Breast epithelium (tissue), 4 donors: ENCODE results near the gene PPP2R3B. TPM values are rescaled to one million over a fixed set of nuclear protein-coding genes. Genes with fewer than 3 reads are reported as not detected.

Experiments used
- DNase-seq, 2 donors: peaks; one replicate each; pipeline ENCODE4 v3.0.0-alpha.2; 2019; ENCODE audit warnings: low spot score in 2 of 2
- H3K27ac ChIP-seq, 2 donors: fragments of 200-600 bp; sonication (generic) in 1 of 2; one replicate each; pipeline ENCODE4 v1.5.1; 2016 to 2019; ENCODE audit warnings: mild to moderate bottlenecking in 1 of 2
- H3K27me3 ChIP-seq, 2 donors: fragments of 200-600 bp; sonication (generic) in 1 of 2; one replicate each; pipeline versions ENCODE4 v1.5.1 to v1.6.0; 2017 to 2019; ENCODE audit warnings: control low read depth in 1 of 2, mild to moderate bottlenecking in 1 of 2
- H3K36me3 ChIP-seq: fragments of 200-600 bp; one replicate; pipeline ENCODE4 v1.5.1; 2019
- H3K4me1 ChIP-seq, 2 donors: fragments of 200-600 bp; sonication (generic); one replicate each; pipeline ENCODE4 v1.5.1; 2016 to 2019; ENCODE audit warnings: control low read depth in 1 of 2
- H3K4me3 ChIP-seq, 3 donors: fragments of 200-600 bp; sonication (generic); 1 replicate in 2 of 3; 2 replicates in 1 of 3; pipeline ENCODE4 v1.5.1; 2016 to 2019; ENCODE audit warnings: mild to moderate bottlenecking in 3 of 3, moderate library complexity in 2 of 3
- H3K9me3 ChIP-seq, 2 donors: fragments of 200-600 bp; sonication (generic) in 1 of 2; one replicate each; pipeline ENCODE4 v1.5.1; 2016 to 2019; ENCODE audit warnings: control low read depth in 1 of 2
- CTCF ChIP-seq, 3 donors: fragments of 450-650 bp; IDR thresholded peaks; one replicate each; pipeline ENCODE4 v1.5.1; 2016 to 2017; ENCODE audit warnings: antibody characterized with exemption in 3 of 3, mild to moderate bottlenecking in 3 of 3, moderate library complexity in 3 of 3
- POLR2A ChIP-seq: fragments of 450-650 bp; IDR thresholded peaks from one replicate; pipeline ENCODE4 v1.6.1; 2016; ENCODE audit warnings: antibody characterized with exemption, mild to moderate bottlenecking, moderate library complexity
- POLR2AphosphoS5 ChIP-seq, 3 donors: sonication (generic); formaldehyde crosslinking; IDR thresholded peaks; one replicate each; pipeline ENCODE4 v1.6.1; 2017; ENCODE audit warnings: antibody characterized with exemption in 3 of 3
- intact Hi-C: fragments of 100-400 bp; cut with DNase I; formaldehyde crosslinking; loops from one replicate; pipeline ENCODE4 v1.15.1; 2023; ENCODE audit warnings: low total_unique reads
- total RNA-seq, 3 donors: library from RNA; depleted of rRNA; stranded (reverse); fragments of >200 nt; gene quantifications; one replicate each; pipeline ENCODE4 v1.1.0, GENCODE V29; 2016

The PPP2R3B gene
- total RNA-seq, 3 donors from 2014 or later: 10.4 to 23.3 (median 23.1) TPM

GRCh38 chrX:288561-288991 is 98.1 kb downstream of the PPP2R3B start:
- intact Hi-C loops: no loop called here
- TF ChIP-seq POLR2AphosphoS5 (IDR thresholded peaks at IDR 0.05) (no peak), POLR2A (no peak), CTCF (IDR thresholded peaks at IDR 0.05) (no peak)

GRCh38 chrX:287670-288069 is 99.0 kb downstream of the PPP2R3B start:
- H3K36me3 ChIP-seq: no peaks in the 10 kb centered on the region
- no peak for TF ChIP-seq POLR2AphosphoS5 (IDR thresholded peaks at IDR 0.05)
- no peak for TF ChIP-seq POLR2A
- TF ChIP-seq CTCF (IDR thresholded peaks at IDR 0.05): no peak

More at GRCh38 chrX:288561-288991, 98.1 kb downstream of the PPP2R3B start:
- H3K4me3 ChIP-seq: no peak overlapping the region
- H3K27ac ChIP-seq: no peak overlapping the region
- no peaks in the 10 kb centered on the region for H3K27me3 ChIP-seq
- no peaks in the 10 kb centered on the region for H3K9me3 ChIP-seq
- H3K36me3 ChIP-seq: no peaks in the 10 kb centered on the region
- H3K4me1 ChIP-seq: no peaks in the 10 kb centered on the region
- DNase-seq: peak in 1 of 2 donors; percentile 43

GRCh38 chrX:285076-285677 is 101.5 kb downstream of the PPP2R3B start:
- H3K36me3 ChIP-seq: no peaks in the 10 kb centered on the region
- intact Hi-C loops: no loop called here
- no peak overlapping the region for H3K27ac ChIP-seq
- H3K9me3 ChIP-seq: no peaks in the 10 kb centered on the region
- H3K4me3 ChIP-seq: no peak overlapping the region
- H3K27me3 ChIP-seq: no peaks in the 10 kb centered on the region
- DNase-seq: no peak
- TF ChIP-seq POLR2A (no peak), CTCF (IDR thresholded peaks at IDR 0.05) (no peak), POLR2AphosphoS5 (IDR thresholded peaks at IDR 0.05) (no peak)
- no peaks in the 10 kb centered on the region for H3K4me1 ChIP-seq

More at GRCh38 chrX:287670-288069, 99.0 kb downstream of the PPP2R3B start:
- Histone ChIP-seq H3K27me3 (no peaks in the 10 kb centered on the region), H3K27ac (no peak overlapping the region), H3K9me3 (no peaks in the 10 kb centered on the region), H3K4me3 (no peak overlapping the region), H3K4me1 (no peaks in the 10 kb centered on the region)
- DNase-seq: no peak
- intact Hi-C loops: no loop called here

Other genes starting within 250 kb of the PPP2R3B start
- 10 to 100 TPM; 10.5 to 15.5 (median 12.3) TPM for gene PLCXD1, start 105.5 kb downstream of the PPP2R3B start, total RNA-seq
- 10 to 100 TPM; 25.5 to 45.9 (median 27.2) TPM for gene GTPBP6, start 68.1 kb downstream of the PPP2R3B start, total RNA-seq
- gene SHOX, start 243.9 kb upstream of the PPP2R3B start, total RNA-seq: under 1 TPM in 2 of 3 donors, not detected in 1; 0.33 to 0.80 TPM